ENCODE data around the gene ZFR2.

ZFR2 gene

GRCh38 chr19:3781603-3782002, 87.2 kb downstream of the ZFR2 start:
- Histone ChIP-seq H3K27me3 (ENCODE audit: control insufficient read depth, insufficient read depth, low read length) (peaks cover 32% of the 10 kb centered on the region), H3K36me3 (ENCODE audit: control insufficient read depth, low read depth, low read length) (no peaks in the 10 kb centered on the region), H3K9me3 (ENCODE audit: control insufficient read depth, low read depth, low read length) (peaks cover 6% of the 10 kb centered on the region), H3K27ac (ENCODE audit: low read length) (no peak overlapping the region), H3K4me1 (ENCODE audit: control insufficient read depth, low read depth, low read length) (no peaks in the 10 kb centered on the region), H3K4me3 (ENCODE audit: low read length) (no peak overlapping the region), H3K9ac (ENCODE audit: low read length) (no peak overlapping the region)

GRCh38 chr19:3780786-3781304, 88.0 kb downstream of the ZFR2 start:
- H3K27me3 ChIP-seq (ENCODE audit: control insufficient read depth, insufficient read depth, low read length): peaks cover 26% of the 10 kb centered on the region
- peaks cover 6% of the 10 kb centered on the region for H3K9me3 ChIP-seq (ENCODE audit: control insufficient read depth, low read depth, low read length)
- no peak overlapping the region for H3K27ac ChIP-seq (ENCODE audit: low read length)
- H3K4me3 ChIP-seq (ENCODE audit: low read length): no peak overlapping the region
- no peak overlapping the region for H3K9ac ChIP-seq (ENCODE audit: low read length)
- no peaks in the 10 kb centered on the region for H3K36me3 ChIP-seq (ENCODE audit: control insufficient read depth, low read depth, low read length)
- no peaks in the 10 kb centered on the region for H3K4me1 ChIP-seq (ENCODE audit: control insufficient read depth, low read depth, low read length)

DNA sequence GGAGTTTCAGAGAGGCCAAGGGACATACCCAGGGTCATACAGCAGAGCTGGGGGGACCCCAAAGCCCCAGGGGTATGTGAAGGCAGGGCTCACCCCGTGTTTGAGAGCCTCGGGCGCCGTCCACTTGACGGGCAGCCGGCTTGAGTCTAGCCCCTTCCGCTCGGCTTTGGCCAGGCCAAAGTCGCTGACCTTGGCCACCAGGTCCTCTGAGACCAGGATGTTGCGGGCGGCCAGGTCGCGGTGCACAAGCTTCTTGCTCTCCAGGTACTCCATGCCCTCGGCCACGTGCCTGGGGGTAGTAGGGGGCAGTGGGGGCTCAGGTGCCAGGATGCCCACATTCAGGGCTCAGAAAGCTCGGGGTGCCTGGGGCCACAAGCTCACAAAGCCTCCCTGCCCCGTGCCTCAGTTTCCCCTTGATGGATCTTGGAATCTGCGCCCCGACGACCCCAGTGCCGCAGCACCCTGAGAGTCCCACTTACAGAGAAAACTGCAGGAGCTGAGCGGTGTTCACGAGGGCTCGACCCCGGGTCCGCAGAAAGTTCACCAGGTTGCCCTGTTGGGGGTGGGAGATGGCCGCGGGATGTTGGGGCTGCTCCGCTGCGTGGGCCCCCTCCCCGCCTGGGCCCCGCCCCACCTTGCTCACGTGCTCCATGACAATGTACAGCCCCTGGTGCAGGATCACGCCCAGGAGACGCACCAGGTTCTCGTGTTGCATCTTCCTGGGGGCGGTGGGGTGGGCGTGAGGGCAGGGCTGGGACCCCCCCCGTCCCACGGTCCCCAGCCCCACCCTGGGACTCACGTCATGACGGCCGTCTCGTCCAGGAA, 89.7 kb downstream of the ZFR2 start:
- no peak overlapping the region for H3K27ac ChIP-seq (ENCODE audit: low read length)
- no peak overlapping the region for H3K9ac ChIP-seq (ENCODE audit: low read length)
- no peaks in the 10 kb centered on the region for H3K4me1 ChIP-seq (ENCODE audit: control insufficient read depth, low read depth, low read length)
- H3K36me3 ChIP-seq (ENCODE audit: control insufficient read depth, low read depth, low read length): no peaks in the 10 kb centered on the region
- H3K4me3 ChIP-seq (ENCODE audit: low read length): no peak overlapping the region
- peaks cover 9% of the 10 kb centered on the region for H3K27me3 ChIP-seq (ENCODE audit: control insufficient read depth, insufficient read depth, low read length)
- peaks cover 6% of the 10 kb centered on the region for H3K9me3 ChIP-seq (ENCODE audit: control insufficient read depth, low read depth, low read length)

DNA sequence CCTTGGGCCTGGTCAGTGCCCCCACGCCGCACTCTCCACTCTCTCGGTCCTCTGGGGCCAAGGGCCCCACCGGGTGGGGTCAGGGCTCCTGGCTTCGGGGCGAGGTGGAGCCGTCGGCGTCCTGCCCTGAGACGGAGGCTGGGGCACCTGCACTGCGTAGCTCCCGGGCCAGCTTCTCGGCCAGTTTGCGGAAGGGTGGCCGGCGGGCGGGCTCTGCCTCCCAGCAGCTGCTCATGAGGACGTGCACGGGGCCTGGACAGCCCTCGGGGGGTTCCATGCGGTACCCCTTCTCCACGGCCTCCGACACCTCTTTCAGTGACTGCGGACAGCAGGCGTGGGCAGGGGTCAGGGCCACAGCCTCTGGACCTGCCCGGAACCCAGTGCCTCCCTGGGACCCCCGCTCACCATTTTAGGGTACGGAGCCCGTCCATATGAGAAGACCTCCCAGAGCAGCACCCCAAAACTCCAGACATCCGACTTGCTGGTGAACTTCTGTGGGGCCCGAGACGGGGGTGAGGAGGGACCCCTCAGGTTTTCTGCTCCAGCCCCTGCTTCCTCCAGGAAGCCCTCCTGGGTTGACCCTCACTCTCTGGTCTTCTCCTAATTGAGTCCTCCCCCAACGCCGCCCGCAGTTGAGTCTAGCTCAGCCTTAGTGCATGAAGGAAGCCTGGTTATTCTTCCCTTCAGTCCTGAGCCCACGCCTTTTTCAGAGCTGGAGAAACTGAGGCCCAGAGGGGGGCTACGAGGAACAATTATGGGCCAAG, 90.6 kb downstream of the ZFR2 start:
- no peaks in the 10 kb centered on the region for H3K36me3 ChIP-seq (ENCODE audit: control insufficient read depth, low read depth, low read length)
- no peaks in the 10 kb centered on the region for H3K4me1 ChIP-seq (ENCODE audit: control insufficient read depth, low read depth, low read length)
- H3K27me3 ChIP-seq (ENCODE audit: control insufficient read depth, insufficient read depth, low read length): peaks cover under 1% of the 10 kb centered on the region
- no peak overlapping the region for H3K27ac ChIP-seq (ENCODE audit: low read length)
- H3K9me3 ChIP-seq (ENCODE audit: control insufficient read depth, low read depth, low read length): peaks cover 6% of the 10 kb centered on the region
- H3K4me3 ChIP-seq (ENCODE audit: low read length): no peak overlapping the region
- H3K9ac ChIP-seq (ENCODE audit: low read length): no peak overlapping the region

DNA sequence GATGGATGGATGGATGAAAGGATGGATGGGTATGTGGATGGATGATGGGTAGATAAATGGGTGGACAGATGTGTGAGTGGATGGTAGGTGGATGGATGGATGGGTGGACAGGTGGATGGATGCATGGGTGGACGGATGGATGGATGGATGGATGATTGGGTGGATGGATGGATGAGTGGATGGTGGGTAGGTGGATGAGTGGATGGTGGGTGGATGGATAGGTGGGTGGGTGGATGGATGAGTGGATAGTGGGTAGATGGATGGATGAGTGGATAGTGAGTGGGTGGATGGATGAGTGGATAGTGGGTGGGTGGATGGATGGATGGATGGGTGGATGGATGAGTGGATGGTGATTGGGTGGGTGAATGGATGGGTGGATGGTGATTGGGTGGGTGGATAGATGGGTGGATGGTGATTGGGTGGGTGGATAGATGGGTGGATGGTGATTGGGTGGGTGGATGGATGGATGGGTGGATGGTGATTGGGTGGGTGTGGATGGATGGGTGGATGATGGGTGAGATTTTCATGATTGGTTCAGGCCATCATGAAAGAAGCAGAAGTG, 92.3 kb downstream of the ZFR2 start:
- no peaks in the 10 kb centered on the region for H3K4me1 ChIP-seq (ENCODE audit: control insufficient read depth, low read depth, low read length)
- H3K27ac ChIP-seq (ENCODE audit: low read length): no peak overlapping the region
- peaks cover 4% of the 10 kb centered on the region for H3K9me3 ChIP-seq (ENCODE audit: control insufficient read depth, low read depth, low read length)
- H3K9ac ChIP-seq (ENCODE audit: low read length): no peak overlapping the region
- no peaks in the 10 kb centered on the region for H3K36me3 ChIP-seq (ENCODE audit: control insufficient read depth, low read depth, low read length)
- H3K4me3 ChIP-seq (ENCODE audit: low read length): no peak overlapping the region
- H3K27me3 ChIP-seq (ENCODE audit: control insufficient read depth, insufficient read depth, low read length): no peaks in the 10 kb centered on the region

DNA sequence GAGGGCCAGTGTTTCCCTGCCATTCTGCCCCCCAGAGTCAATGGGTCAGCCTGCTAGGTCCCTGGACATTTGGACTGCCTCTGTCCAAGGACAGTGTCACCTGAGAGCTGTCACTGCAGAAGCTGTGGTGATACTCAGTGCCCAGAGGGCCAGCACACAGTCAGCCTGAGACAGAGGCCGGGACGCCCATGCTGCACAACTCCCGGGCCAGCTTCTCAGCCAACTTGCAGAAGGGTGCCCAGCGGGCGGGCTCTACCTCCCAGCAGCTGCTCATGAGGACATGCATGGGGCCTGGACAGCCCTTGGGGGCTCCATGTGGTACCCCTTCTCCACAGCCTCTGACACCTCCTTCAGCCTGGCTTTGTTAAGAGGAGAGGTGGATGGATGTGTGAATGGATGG, 93.0 kb downstream of the ZFR2 start:
- H3K9me3 ChIP-seq (ENCODE audit: control insufficient read depth, low read depth, low read length): no peaks in the 10 kb centered on the region
- H3K36me3 ChIP-seq (ENCODE audit: control insufficient read depth, low read depth, low read length): no peaks in the 10 kb centered on the region
- no peak overlapping the region for H3K4me3 ChIP-seq (ENCODE audit: low read length)
- H3K9ac ChIP-seq (ENCODE audit: low read length): no peak overlapping the region
- no peak overlapping the region for H3K27ac ChIP-seq (ENCODE audit: low read length)
- H3K4me1 ChIP-seq (ENCODE audit: control insufficient read depth, low read depth, low read length): no peaks in the 10 kb centered on the region
- H3K27me3 ChIP-seq (ENCODE audit: control insufficient read depth, insufficient read depth, low read length): no peaks in the 10 kb centered on the region

GRCh38 chr19:3775374-3775711, 93.5 kb downstream of the ZFR2 start:
- no peaks in the 10 kb centered on the region for H3K27me3 ChIP-seq (ENCODE audit: control insufficient read depth, insufficient read depth, low read length)
- H3K9me3 ChIP-seq (ENCODE audit: control insufficient read depth, low read depth, low read length): no peaks in the 10 kb centered on the region
- no peaks in the 10 kb centered on the region for H3K36me3 ChIP-seq (ENCODE audit: control insufficient read depth, low read depth, low read length)
- H3K9ac ChIP-seq (ENCODE audit: low read length): no peak overlapping the region
- no peak overlapping the region for H3K4me3 ChIP-seq (ENCODE audit: low read length)
- no peaks in the 10 kb centered on the region for H3K4me1 ChIP-seq (ENCODE audit: control insufficient read depth, low read depth, low read length)
- H3K27ac ChIP-seq (ENCODE audit: low read length): no peak overlapping the region

GRCh38 chr19:3774621-3775373, 94.0 kb downstream of the ZFR2 start:
- H3K27ac ChIP-seq (ENCODE audit: low read length): no peak overlapping the region
- no peaks in the 10 kb centered on the region for H3K9me3 ChIP-seq (ENCODE audit: control insufficient read depth, low read depth, low read length)
- no peak overlapping the region for H3K4me3 ChIP-seq (ENCODE audit: low read length)
- no peaks in the 10 kb centered on the region for H3K36me3 ChIP-seq (ENCODE audit: control insufficient read depth, low read depth, low read length)
- H3K27me3 ChIP-seq (ENCODE audit: control insufficient read depth, insufficient read depth, low read length): no peaks in the 10 kb centered on the region
- H3K9ac ChIP-seq (ENCODE audit: low read length): no peak overlapping the region
- H3K4me1 ChIP-seq (ENCODE audit: control insufficient read depth, low read depth, low read length): no peaks in the 10 kb centered on the region

DNA sequence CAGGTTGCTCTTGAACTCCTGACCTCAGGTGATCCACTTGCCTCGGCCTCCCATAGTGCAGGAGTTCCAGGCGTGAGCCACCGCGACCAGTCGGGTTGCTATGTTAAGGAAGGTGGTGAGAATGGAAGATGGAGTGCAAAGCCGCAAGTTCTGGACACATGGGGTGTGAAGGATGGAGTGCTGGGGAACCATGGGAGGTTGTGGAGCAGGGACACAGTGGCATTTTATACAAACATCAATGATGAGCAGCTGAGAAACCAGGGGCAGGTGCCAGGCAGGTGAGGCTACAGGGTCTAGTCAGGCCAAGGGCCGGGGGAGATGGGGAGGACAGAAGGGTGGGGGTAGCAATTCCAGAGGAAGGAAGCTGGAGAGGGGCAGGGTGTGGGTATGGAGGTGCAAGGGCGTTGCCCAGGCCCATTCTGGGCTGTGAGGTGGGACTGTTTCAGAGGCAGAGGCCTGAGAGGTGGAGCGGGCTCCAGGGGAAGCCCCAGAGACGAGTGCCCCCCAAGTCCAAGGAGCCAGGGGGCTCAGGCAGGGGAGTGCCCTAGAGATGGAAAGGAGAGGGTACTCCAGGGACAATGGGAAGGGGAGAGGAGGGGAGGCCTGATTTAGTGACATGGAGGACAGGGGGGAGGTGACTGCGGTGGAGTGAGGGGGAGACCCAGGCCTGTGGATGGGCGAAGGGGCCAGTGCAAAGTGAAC, 94.9 kb downstream of the ZFR2 start:
- H3K27ac ChIP-seq (ENCODE audit: low read length): no peak overlapping the region
- H3K27me3 ChIP-seq (ENCODE audit: control insufficient read depth, insufficient read depth, low read length): no peaks in the 10 kb centered on the region

DNA sequence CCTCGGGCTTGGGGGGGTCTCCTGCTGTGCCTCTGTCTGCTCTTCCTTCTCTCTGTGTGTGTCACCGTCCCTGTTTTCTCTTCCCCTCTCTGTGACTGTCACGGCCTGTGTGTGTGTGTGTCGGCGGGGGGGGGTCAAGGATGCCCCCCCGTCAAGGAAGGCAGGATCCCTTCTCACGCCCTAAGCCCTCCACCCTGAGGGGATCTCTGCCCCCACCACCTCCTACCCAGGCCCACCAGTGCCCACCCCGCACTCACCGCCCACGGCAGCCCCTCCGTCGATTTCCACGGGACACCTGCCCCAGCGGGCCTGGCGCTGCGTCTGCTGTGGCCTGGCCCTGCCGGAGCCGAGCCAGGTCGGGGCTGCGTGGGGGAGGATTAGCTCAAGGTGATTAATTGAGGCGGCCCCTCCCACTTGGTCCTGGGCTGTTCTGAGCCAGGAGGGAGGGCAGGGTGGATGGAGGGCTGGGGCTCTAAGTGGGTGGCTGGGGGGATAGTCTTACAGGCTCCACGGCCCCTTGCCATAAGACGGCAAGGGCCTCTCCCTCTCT, 96.9 kb downstream of the ZFR2 start, which contains the start of gene RAX2:
TSS of gene RAX2 (minus strand) at position 323 of the 550 bp plus-strand sequence. CDS start 486 bp downstream, outside the sequence.
- no peaks in the 10 kb centered on the region for H3K27me3 ChIP-seq (ENCODE audit: control insufficient read depth, insufficient read depth, low read length)
- H3K9ac ChIP-seq (ENCODE audit: low read length): no peak within 1 kb of the TSS
- H3K4me1 ChIP-seq (ENCODE audit: control insufficient read depth, low read depth, low read length): no peaks in the 10 kb centered on the region
- H3K36me3 ChIP-seq (ENCODE audit: control insufficient read depth, low read depth, low read length): no peaks in the 10 kb centered on the region
- no peaks in the 10 kb centered on the region for H3K9me3 ChIP-seq (ENCODE audit: control insufficient read depth, low read depth, low read length)
- H3K4me3 ChIP-seq (ENCODE audit: low read length): no peak within 1 kb of the TSS
- no peak within 1 kb of the TSS for H3K27ac ChIP-seq (ENCODE audit: low read length)

More for the DNA sequence above, 94.9 kb downstream of the ZFR2 start:
- no peak overlapping the region for H3K4me3 ChIP-seq (ENCODE audit: low read length)
- no peaks in the 10 kb centered on the region for H3K4me1 ChIP-seq (ENCODE audit: control insufficient read depth, low read depth, low read length)
- no peaks in the 10 kb centered on the region for H3K9me3 ChIP-seq (ENCODE audit: control insufficient read depth, low read depth, low read length)
- H3K9ac ChIP-seq (ENCODE audit: low read length): no peak overlapping the region
- no peaks in the 10 kb centered on the region for H3K36me3 ChIP-seq (ENCODE audit: control insufficient read depth, low read depth, low read length)
